ENCODE data around the gene AGAP2. TPM values are rescaled to one million over a fixed set of nuclear protein-coding genes. Genes with fewer than 3 reads are reported as not detected.

The AGAP2 gene
- total and polyA plus RNA-seq, 2 of the 8 experiments (the other 6 are each of a cell fraction or from before 2014, with no cell fraction given): 1.5 TPM

DNA sequence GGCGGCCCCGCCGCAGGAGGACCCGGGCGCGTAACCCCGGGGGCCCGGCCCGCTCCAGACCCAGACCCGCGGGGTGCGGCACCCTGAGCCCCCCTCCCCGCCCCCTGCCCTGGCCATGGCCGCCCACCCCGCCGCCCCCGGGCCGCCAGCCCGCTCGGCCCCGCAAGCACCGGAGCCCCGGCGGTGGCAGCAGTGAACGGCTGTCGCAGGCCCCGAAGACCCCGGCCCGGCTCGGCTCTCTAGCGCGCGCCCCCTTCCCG is 16.6 kb upstream of the AGAP2 start (continued):
- TF ChIP-seq CHD1 (IDR thresholded peaks at IDR 0.05; ENCODE audit: low read depth, low read length) (no peak), SUZ12 (IDR thresholded peaks at IDR 0.05; ENCODE audit: low read length) (no peak), SRF (IDR thresholded peaks at IDR 0.05; ENCODE audit: low read depth, low read length) (no peak), RFX5 (IDR thresholded peaks at IDR 0.05; ENCODE audit: borderline replicate concordance, low read depth, low read length) (no peak), PHF8 (conservative IDR thresholded peaks at IDR 0.05; ENCODE audit: low read depth, low read length) (no peak), SIX5 (IDR thresholded peaks at IDR 0.05; ENCODE audit: low read depth, low read length) (no peak)
- TF ChIP-seq, protein P1, sequence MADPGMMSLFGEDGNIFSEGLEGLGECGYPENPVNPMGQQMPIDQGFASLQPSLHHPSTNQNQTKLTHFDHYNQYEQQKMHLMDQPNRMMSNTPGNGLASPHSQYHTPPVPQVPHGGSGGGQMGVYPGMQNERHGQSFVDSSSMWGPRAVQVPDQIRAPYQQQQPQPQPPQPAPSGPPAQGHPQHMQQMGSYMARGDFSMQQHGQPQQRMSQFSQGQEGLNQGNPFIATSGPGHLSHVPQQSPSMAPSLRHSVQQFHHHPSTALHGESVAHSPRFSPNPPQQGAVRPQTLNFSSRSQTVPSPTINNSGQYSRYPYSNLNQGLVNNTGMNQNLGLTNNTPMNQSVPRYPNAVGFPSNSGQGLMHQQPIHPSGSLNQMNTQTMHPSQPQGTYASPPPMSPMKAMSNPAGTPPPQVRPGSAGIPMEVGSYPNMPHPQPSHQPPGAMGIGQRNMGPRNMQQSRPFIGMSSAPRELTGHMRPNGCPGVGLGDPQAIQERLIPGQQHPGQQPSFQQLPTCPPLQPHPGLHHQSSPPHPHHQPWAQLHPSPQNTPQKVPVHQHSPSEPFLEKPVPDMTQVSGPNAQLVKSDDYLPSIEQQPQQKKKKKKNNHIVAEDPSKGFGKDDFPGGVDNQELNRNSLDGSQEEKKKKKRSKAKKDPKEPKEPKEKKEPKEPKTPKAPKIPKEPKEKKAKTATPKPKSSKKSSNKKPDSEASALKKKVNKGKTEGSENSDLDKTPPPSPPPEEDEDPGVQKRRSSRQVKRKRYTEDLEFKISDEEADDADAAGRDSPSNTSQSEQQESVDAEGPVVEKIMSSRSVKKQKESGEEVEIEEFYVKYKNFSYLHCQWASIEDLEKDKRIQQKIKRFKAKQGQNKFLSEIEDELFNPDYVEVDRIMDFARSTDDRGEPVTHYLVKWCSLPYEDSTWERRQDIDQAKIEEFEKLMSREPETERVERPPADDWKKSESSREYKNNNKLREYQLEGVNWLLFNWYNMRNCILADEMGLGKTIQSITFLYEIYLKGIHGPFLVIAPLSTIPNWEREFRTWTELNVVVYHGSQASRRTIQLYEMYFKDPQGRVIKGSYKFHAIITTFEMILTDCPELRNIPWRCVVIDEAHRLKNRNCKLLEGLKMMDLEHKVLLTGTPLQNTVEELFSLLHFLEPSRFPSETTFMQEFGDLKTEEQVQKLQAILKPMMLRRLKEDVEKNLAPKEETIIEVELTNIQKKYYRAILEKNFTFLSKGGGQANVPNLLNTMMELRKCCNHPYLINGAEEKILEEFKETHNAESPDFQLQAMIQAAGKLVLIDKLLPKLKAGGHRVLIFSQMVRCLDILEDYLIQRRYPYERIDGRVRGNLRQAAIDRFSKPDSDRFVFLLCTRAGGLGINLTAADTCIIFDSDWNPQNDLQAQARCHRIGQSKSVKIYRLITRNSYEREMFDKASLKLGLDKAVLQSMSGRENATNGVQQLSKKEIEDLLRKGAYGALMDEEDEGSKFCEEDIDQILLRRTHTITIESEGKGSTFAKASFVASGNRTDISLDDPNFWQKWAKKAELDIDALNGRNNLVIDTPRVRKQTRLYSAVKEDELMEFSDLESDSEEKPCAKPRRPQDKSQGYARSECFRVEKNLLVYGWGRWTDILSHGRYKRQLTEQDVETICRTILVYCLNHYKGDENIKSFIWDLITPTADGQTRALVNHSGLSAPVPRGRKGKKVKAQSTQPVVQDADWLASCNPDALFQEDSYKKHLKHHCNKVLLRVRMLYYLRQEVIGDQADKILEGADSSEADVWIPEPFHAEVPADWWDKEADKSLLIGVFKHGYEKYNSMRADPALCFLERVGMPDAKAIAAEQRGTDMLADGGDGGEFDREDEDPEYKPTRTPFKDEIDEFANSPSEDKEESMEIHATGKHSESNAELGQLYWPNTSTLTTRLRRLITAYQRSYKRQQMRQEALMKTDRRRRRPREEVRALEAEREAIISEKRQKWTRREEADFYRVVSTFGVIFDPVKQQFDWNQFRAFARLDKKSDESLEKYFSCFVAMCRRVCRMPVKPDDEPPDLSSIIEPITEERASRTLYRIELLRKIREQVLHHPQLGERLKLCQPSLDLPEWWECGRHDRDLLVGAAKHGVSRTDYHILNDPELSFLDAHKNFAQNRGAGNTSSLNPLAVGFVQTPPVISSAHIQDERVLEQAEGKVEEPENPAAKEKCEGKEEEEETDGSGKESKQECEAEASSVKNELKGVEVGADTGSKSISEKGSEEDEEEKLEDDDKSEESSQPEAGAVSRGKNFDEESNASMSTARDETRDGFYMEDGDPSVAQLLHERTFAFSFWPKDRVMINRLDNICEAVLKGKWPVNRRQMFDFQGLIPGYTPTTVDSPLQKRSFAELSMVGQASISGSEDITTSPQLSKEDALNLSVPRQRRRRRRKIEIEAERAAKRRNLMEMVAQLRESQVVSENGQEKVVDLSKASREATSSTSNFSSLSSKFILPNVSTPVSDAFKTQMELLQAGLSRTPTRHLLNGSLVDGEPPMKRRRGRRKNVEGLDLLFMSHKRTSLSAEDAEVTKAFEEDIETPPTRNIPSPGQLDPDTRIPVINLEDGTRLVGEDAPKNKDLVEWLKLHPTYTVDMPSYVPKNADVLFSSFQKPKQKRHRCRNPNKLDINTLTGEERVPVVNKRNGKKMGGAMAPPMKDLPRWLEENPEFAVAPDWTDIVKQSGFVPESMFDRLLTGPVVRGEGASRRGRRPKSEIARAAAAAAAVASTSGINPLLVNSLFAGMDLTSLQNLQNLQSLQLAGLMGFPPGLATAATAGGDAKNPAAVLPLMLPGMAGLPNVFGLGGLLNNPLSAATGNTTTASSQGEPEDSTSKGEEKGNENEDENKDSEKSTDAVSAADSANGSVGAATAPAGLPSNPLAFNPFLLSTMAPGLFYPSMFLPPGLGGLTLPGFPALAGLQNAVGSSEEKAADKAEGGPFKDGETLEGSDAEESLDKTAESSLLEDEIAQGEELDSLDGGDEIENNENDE (IDR thresholded peaks at IDR 0.05; ENCODE audit: insufficient replicate concordance, low read length): no peak
- TF ChIP-seq, protein P2, sequence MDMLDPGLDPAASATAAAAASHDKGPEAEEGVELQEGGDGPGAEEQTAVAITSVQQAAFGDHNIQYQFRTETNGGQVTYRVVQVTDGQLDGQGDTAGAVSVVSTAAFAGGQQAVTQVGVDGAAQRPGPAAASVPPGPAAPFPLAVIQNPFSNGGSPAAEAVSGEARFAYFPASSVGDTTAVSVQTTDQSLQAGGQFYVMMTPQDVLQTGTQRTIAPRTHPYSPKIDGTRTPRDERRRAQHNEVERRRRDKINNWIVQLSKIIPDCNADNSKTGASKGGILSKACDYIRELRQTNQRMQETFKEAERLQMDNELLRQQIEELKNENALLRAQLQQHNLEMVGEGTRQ (IDR thresholded peaks at IDR 0.05; ENCODE audit: low read length): no peak
